RWPE2 (cell line): Measurements from ENCODE around the gene FAM168A.
"Not testable (repeated sequence)": the region's sequence is repeated elsewhere in the genome, so short reads cannot be mapped to it uniquely, and the experiment has no call there.

ENCODE experiments used
- ATAC-seq: fragments of 200-7000 bp; cut with Tn5 transposase; 3 replicates; pipeline ENCODE4 v1.9.1; 2021; ENCODE audit warnings: low read depth
- DNase-seq: peaks from one replicate; pipeline ENCODE4 v3.0.0-alpha.2; 2020; ENCODE audit warnings: low spot score
- H3K27ac ChIP-seq: fragments of 450-650 bp; 2 replicates; pipeline ENCODE4 v1.5.1; 2017; ENCODE audit warnings: mild to moderate bottlenecking; ENCODE audit not compliant: poor library complexity, severe bottlenecking
- H3K27me3 ChIP-seq: fragments of 250-450 bp; sonication (Bioruptor Pico); 2 replicates; pipeline ENCODE4 v1.5.1; 2021; ENCODE audit warnings: mild to moderate bottlenecking, moderate library complexity; ENCODE audit not compliant: insufficient read depth, poor library complexity, severe bottlenecking
- H3K36me3 ChIP-seq: fragments of 250-450 bp; sonication (Bioruptor Pico); 2 replicates; pipeline ENCODE4 v1.5.1; 2020; ENCODE audit warnings: low read depth, mild to moderate bottlenecking, moderate library complexity
- H3K4me1 ChIP-seq: fragments of 250-450 bp; sonication (Bioruptor Pico); 2 replicates; pipeline ENCODE4 v1.5.1; 2021; ENCODE audit warnings: mild to moderate bottlenecking, moderate library complexity; ENCODE audit not compliant: insufficient read depth, poor library complexity, severe bottlenecking
- H3K4me3 ChIP-seq: fragments of 250-450 bp; sonication (Bioruptor Pico); 2 replicates; pipeline ENCODE4 v1.5.1; 2021; ENCODE audit warnings: mild to moderate bottlenecking, moderate library complexity; ENCODE audit not compliant: severe bottlenecking
- H3K9me3 ChIP-seq: fragments of 250-450 bp; sonication (Bioruptor Pico); 2 replicates; pipeline ENCODE4 v1.5.1; 2021; ENCODE audit warnings: mild to moderate bottlenecking, moderate library complexity; ENCODE audit not compliant: severe bottlenecking
- TF ChIP-seq, protein P1 (sequence below): fragments of 450-650 bp; IDR thresholded peaks from one replicate; pipeline ENCODE4 v1.5.1; 2017; ENCODE audit warnings: mild to moderate bottlenecking, moderate library complexity; ENCODE audit not compliant: poor library complexity, severe bottlenecking

FAM168A gene

DNA sequence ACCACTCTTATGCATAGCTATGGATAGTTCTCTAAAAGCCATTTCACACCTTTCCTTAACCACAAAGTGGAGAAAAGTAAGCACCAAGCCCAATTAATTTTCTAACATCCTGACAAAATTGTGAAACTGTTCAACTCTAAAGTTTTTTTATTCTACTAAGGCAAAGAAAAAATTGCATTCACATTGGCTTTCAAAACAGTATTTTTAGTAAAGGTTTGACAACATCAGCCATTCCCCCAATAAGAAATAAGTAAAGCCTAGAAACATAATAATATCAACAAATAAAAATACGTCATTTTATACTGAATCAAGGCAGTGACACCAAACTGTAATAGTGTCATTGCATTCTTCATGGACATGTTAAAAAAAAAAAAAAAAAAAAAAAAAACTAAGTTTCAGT lies 11.1 kb downstream of the FAM168A start:
- Histone ChIP-seq H3K36me3 (no peaks in the 10 kb centered on the region), H3K27me3 (no peaks in the 10 kb centered on the region), H3K9me3 (no peaks in the 10 kb centered on the region), H3K4me1 (no peaks in the 10 kb centered on the region), H3K27ac (no peak overlapping the region), H3K4me3 (no peak overlapping the region)
- TF ChIP-seq, protein P1, sequence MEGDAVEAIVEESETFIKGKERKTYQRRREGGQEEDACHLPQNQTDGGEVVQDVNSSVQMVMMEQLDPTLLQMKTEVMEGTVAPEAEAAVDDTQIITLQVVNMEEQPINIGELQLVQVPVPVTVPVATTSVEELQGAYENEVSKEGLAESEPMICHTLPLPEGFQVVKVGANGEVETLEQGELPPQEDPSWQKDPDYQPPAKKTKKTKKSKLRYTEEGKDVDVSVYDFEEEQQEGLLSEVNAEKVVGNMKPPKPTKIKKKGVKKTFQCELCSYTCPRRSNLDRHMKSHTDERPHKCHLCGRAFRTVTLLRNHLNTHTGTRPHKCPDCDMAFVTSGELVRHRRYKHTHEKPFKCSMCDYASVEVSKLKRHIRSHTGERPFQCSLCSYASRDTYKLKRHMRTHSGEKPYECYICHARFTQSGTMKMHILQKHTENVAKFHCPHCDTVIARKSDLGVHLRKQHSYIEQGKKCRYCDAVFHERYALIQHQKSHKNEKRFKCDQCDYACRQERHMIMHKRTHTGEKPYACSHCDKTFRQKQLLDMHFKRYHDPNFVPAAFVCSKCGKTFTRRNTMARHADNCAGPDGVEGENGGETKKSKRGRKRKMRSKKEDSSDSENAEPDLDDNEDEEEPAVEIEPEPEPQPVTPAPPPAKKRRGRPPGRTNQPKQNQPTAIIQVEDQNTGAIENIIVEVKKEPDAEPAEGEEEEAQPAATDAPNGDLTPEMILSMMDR: no peak
- no peak for DNase-seq
- ATAC-seq: no peak

DNA sequence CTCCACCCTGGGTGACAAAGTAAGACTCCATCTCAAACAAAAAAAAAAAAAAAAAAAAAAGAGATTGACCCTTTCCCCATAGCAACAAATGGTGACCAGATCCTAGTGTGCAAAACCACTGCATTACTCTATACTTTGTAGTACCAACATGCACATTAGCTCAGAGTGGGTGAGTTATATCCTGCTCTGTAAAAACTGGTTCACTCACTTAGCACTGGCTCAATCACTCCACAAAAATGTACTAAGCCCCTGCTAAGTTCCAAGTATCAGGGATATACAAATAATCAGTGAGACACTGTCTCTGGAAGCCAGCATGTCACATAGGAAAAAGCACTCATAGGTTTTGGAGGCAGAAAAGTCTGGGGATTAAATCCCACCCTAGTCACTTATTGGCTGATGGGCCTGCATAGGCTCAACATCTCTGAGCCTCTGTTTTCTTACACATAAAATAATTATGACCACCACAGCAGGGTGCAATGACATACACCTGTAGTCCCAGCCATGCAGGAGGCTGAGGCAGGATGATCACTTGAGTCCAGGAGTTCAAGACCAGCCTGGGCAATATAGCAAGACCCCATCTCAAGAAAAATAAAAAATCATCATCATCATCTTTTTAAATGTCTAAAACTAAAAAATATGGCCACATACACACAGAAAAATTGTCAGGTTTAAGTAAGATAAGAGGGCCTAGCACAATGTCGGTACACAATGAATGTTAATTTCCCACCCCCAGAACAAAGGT lies 11.9 kb downstream of the FAM168A start:
- Histone ChIP-seq H3K27me3 (no peaks in the 10 kb centered on the region), H3K9me3 (no peaks in the 10 kb centered on the region), H3K36me3 (no peaks in the 10 kb centered on the region), H3K27ac (peak overlapping the region; percentile 1), H3K4me3 (no peak overlapping the region), H3K4me1 (no peaks in the 10 kb centered on the region)
- TF ChIP-seq, protein P1: no peak
- ATAC-seq: peak; percentile 84
- no peak for DNase-seq

DNA sequence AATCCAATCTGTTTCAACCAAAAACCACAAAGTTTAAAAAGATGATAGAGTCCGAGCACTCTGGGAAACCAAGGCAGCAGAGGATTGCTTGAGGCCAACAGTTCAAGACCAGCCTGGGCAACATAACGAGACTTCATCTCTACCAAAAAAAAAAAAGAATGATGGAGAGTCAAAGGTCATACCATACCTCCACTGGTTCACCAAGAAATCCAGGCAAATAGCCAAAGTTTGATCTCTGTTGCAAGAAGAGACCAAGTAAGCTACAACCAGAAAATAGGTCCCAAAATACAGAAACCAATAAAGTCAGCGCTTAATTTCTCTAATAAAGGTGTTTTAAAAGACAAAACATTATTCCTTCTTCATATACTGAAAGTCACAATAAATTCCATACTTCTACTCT lies 13.1 kb downstream of the FAM168A start:
- Histone ChIP-seq H3K9me3 (no peaks in the 10 kb centered on the region), H3K4me3 (no peak overlapping the region), H3K36me3 (no peaks in the 10 kb centered on the region), H3K27me3 (no peaks in the 10 kb centered on the region), H3K4me1 (no peaks in the 10 kb centered on the region), H3K27ac (no peak overlapping the region)
- TF ChIP-seq, protein P1: no peak
- ATAC-seq (no peak), DNase-seq (no peak)

DNA sequence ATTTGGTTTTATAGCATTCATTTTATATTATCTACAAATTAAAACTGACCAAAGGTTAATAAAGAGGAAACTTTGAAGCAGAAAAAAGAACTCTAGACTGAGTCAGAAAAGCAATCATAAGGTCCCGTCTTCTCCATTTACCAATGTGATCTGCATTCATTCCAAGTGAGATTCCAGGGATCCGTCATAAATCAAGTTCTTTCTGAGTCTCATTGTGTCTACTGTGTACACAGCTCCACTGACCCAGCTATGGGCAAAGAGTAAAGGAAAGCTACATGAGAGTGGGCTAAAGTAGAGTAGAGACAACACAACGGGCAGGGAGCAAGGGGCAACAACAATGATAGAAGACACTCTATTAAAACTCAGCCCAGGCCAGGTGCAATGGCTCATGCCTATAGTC lies 15.3 kb downstream of the FAM168A start:
- no peaks in the 10 kb centered on the region for H3K36me3 ChIP-seq
- ATAC-seq (no peak), DNase-seq (no peak)
- no peaks in the 10 kb centered on the region for H3K27me3 ChIP-seq
- no peaks in the 10 kb centered on the region for H3K4me1 ChIP-seq
- TF ChIP-seq, protein P1: no peak
- no peak overlapping the region for H3K4me3 ChIP-seq
- no peaks in the 10 kb centered on the region for H3K9me3 ChIP-seq
- H3K27ac ChIP-seq: no peak overlapping the region

DNA sequence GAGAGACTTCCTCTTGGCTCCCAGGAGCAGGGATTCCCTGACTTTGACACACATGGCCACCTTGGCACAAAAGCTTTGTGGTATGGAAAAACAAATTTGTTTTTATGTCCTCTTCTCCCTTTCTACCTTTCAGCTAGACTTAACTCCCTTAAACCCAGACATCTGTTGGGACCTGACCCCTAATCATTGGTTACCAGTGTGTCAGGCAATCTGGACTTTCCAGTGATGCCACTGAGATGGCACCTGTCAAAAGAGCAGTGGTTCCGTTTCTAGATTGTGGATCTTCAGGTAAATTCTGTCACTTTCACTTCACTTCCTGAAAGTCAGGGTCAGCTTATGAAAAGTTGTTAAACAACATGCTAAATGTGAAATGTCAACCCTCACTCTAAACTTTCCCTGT lies 17.2 kb downstream of the FAM168A start:
- not testable (repeated sequence) for H3K4me1 ChIP-seq, H3K27me3 ChIP-seq, DNase-seq, H3K4me3 ChIP-seq, ATAC-seq, H3K27ac ChIP-seq, H3K36me3 ChIP-seq, H3K9me3 ChIP-seq
